ENCODE results near the gene HMMR.

Gene HMMR

GRCh38 chr5:163505368-163506094, 45.1 kb downstream of the HMMR start, which contains the start of gene MAT2B:
Gene MAT2B, plus strand, starts transcription at chr5:163505619. Its CDS starts 68 bp downstream, at chr5:163505687.
- Mint-ChIP-seq H3K4me1 (peaks cover 12 to 39% of the 10 kb centered on the region in 2 donors), H3K9me3 (no peaks in the 10 kb centered on the region), H3K27me3 (no peaks in the 10 kb centered on the region), H3K36me3 (peaks cover 5 to 6% of the 10 kb centered on the region in 2 donors), H3K27ac (peak within 1 kb of the TSS; percentile 98), H3K4me3 (peak within 1 kb of the TSS; percentile 95 to 96)
- DNase-seq (peak; percentile 96), ATAC-seq (replicated peaks) (peak; percentile 87 to 90)

GRCh38 chr5:163506095-163506457, 45.6 kb downstream of the HMMR start:
- DNase-seq (no peak), ATAC-seq (replicated peaks) (peak; percentile 8 to 14)
- Mint-ChIP-seq H3K36me3 (peaks cover 5 to 6% of the 10 kb centered on the region in 2 donors), H3K27me3 (no peaks in the 10 kb centered on the region), H3K9me3 (no peaks in the 10 kb centered on the region), H3K4me1 (peaks cover 12 to 39% of the 10 kb centered on the region in 2 donors), H3K27ac (peak overlapping the region; percentile 98), H3K4me3 (peak overlapping the region; percentile 95 to 96)

GRCh38 chr5:163506726-163507125, 46.3 kb downstream of the HMMR start:
- H3K36me3 Mint-ChIP-seq = peaks cover 6% of the 10 kb centered on the region in 2 donors
- peaks cover 12 to 39% of the 10 kb centered on the region in 2 donors for H3K4me1 Mint-ChIP-seq
- DNase-seq (no peak), ATAC-seq (replicated peaks) (no peak)
- H3K27ac Mint-ChIP-seq = peak overlapping the region; percentile 98
- H3K4me3 Mint-ChIP-seq = peak overlapping the region; percentile 95 to 96
- no peaks in the 10 kb centered on the region for H3K27me3 Mint-ChIP-seq
- H3K9me3 Mint-ChIP-seq = no peaks in the 10 kb centered on the region

GRCh38 chr5:163508753-163509152, 48.3 kb downstream of the HMMR start:
- Mint-ChIP-seq H3K27me3 (no peaks in the 10 kb centered on the region), H3K4me1 (peaks cover 17 to 36% of the 10 kb centered on the region in 2 donors), H3K36me3 (peaks cover 9 to 11% of the 10 kb centered on the region in 2 donors), H3K9me3 (no peaks in the 10 kb centered on the region), H3K27ac (peak overlapping the region; percentile 84), H3K4me3 (peak overlapping the region; percentile 76 to 77)
- DNase-seq (no peak), ATAC-seq (replicated peaks) (no peak)

GRCh38 chr5:163509291-163509951, 49.0 kb downstream of the HMMR start:
- DNase-seq (no peak), ATAC-seq (replicated peaks) (no peak)
- Mint-ChIP-seq H3K9me3 (no peaks in the 10 kb centered on the region), H3K36me3 (peaks cover 9 to 11% of the 10 kb centered on the region in 2 donors), H3K27ac (peak overlapping the region; percentile 56), H3K4me1 (peaks cover 14 to 29% of the 10 kb centered on the region in 2 donors), H3K27me3 (no peaks in the 10 kb centered on the region), H3K4me3 (peak overlapping the region; percentile 76 to 77)

- peaks cover 5 to 10% of the 10 kb centered on the region in 2 donors for H3K36me3 Mint-ChIP-seq
- no peak for DNase-seq
- no peak overlapping the region for H3K27ac Mint-ChIP-seq
- no peaks in the 10 kb centered on the region for H3K27me3 Mint-ChIP-seq
- no peaks in the 10 kb centered on the region for H3K9me3 Mint-ChIP-seq
- no peak overlapping the region for H3K4me3 Mint-ChIP-seq
- ATAC-seq (replicated peaks) = no peak
- H3K4me1 Mint-ChIP-seq = peaks cover 12 to 26% of the 10 kb centered on the region in 2 donors
These were observed 52.1 kb downstream of the HMMR start for GRCh38 chr5:163512526-163512925.

- Mint-ChIP-seq H3K4me3 (no peak overlapping the region), H3K27ac (no peak overlapping the region), H3K9me3 (peaks cover 6 to 8% of the 10 kb centered on the region in 2 donors), H3K27me3 (no peaks in the 10 kb centered on the region), H3K36me3 (peaks cover 26 to 39% of the 10 kb centered on the region in 2 donors), H3K4me1 (peaks cover 0 to 2% of the 10 kb centered on the region in 2 donors)
- ATAC-seq (replicated peaks) (no peak), DNase-seq (no peak)
These were observed 64.7 kb downstream of the HMMR start for GRCh38 chr5:163525096-163525495.

- Mint-ChIP-seq H3K27me3 (peaks cover 0 to 7% of the 10 kb centered on the region in 2 donors), H3K4me3 (no peak overlapping the region)
These were observed 69.3 kb downstream of the HMMR start for GRCh38 chr5:163529698-163530097.

GRCh38 chr5:163531272-163531671, 70.8 kb downstream of the HMMR start:
- H3K4me1 Mint-ChIP-seq = peaks cover 0 to 14% of the 10 kb centered on the region in 2 donors
- H3K9me3 Mint-ChIP-seq = peaks cover 0 to under 1% of the 10 kb centered on the region in 2 donors
- ATAC-seq (replicated peaks) (no peak), DNase-seq (no peak)
- peaks cover 0 to 6% of the 10 kb centered on the region in 2 donors for H3K36me3 Mint-ChIP-seq
- H3K4me3 Mint-ChIP-seq = no peak overlapping the region
- peaks cover 0 to 8% of the 10 kb centered on the region in 2 donors for H3K27me3 Mint-ChIP-seq
- H3K27ac Mint-ChIP-seq = no peak overlapping the region

More at GRCh38 chr5:163529698-163530097, 69.3 kb downstream of the HMMR start:
- DNase-seq = no peak
- no peak overlapping the region for H3K27ac Mint-ChIP-seq
- peaks cover 0 to 6% of the 10 kb centered on the region in 2 donors for H3K4me1 Mint-ChIP-seq
- ATAC-seq (replicated peaks) = no peak
- H3K36me3 Mint-ChIP-seq = peaks cover 7 to 17% of the 10 kb centered on the region in 2 donors
- peaks cover 5 to 8% of the 10 kb centered on the region in 2 donors for H3K9me3 Mint-ChIP-seq

- Mint-ChIP-seq H3K4me1 (peaks cover 0 to 14% of the 10 kb centered on the region in 2 donors), H3K36me3 (peaks cover 0 to under 1% of the 10 kb centered on the region in 2 donors), H3K27me3 (peaks cover 0 to 18% of the 10 kb centered on the region in 2 donors), H3K4me3 (no peak overlapping the region), H3K27ac (peak overlapping the region; percentile 9), H3K9me3 (peaks cover 3% of the 10 kb centered on the region in 2 donors)
- ATAC-seq (replicated peaks) (no peak), DNase-seq (no peak)
These were observed 72.0 kb downstream of the HMMR start for GRCh38 chr5:163532171-163533084.

- no peak for DNase-seq
- peaks cover 3% of the 10 kb centered on the region in 2 donors for H3K9me3 Mint-ChIP-seq
- no peak overlapping the region for H3K27ac Mint-ChIP-seq
- peaks cover 0 to 14% of the 10 kb centered on the region in 2 donors for H3K4me1 Mint-ChIP-seq
- ATAC-seq (replicated peaks) = no peak
- H3K36me3 Mint-ChIP-seq = no peaks in the 10 kb centered on the region
- H3K27me3 Mint-ChIP-seq = peaks cover 0 to 23% of the 10 kb centered on the region in 2 donors
- H3K4me3 Mint-ChIP-seq = no peak overlapping the region
These were observed 72.8 kb downstream of the HMMR start for GRCh38 chr5:163533223-163533622.

- ATAC-seq (replicated peaks) (peak in 1 of 2 donors; percentile 59), DNase-seq (no peak)
- peaks cover 0 to 27% of the 10 kb centered on the region in 2 donors for H3K27me3 Mint-ChIP-seq
- peaks cover 0 to 14% of the 10 kb centered on the region in 2 donors for H3K4me1 Mint-ChIP-seq
- H3K27ac Mint-ChIP-seq = peak overlapping the region; percentile 62
- no peak overlapping the region for H3K4me3 Mint-ChIP-seq
- peaks cover 3% of the 10 kb centered on the region in 2 donors for H3K9me3 Mint-ChIP-seq
- H3K36me3 Mint-ChIP-seq = no peaks in the 10 kb centered on the region
These were observed 74.2 kb downstream of the HMMR start for GRCh38 chr5:163534492-163535094.

- DNase-seq = peak; percentile 4
- H3K27ac Mint-ChIP-seq = no peak overlapping the region
These were observed 74.9 kb downstream of the HMMR start for GRCh38 chr5:163535290-163535689.

More at GRCh38 chr5:163535290-163535689, 74.9 kb downstream of the HMMR start:
- peaks cover 0 to 29% of the 10 kb centered on the region in 2 donors for H3K27me3 Mint-ChIP-seq
- peaks cover 3% of the 10 kb centered on the region in 2 donors for H3K9me3 Mint-ChIP-seq
- H3K4me1 Mint-ChIP-seq = peaks cover 0 to 14% of the 10 kb centered on the region in 2 donors
- H3K4me3 Mint-ChIP-seq = peak overlapping the region in 1 of 2 donors; percentile 17
- peak in 1 of 2 donors; percentile 89 for ATAC-seq (replicated peaks)
- no peaks in the 10 kb centered on the region for H3K36me3 Mint-ChIP-seq
